ENCODE data around the gene SLC5A10. TPM values are rescaled to one million over a fixed set of nuclear protein-coding genes. Genes with fewer than 3 reads are reported as not detected.

The SLC5A10 gene
- polyA plus RNA-seq, 1 of the 3 experiments (the other 2 are of a cell fraction), result not detected

DNA sequence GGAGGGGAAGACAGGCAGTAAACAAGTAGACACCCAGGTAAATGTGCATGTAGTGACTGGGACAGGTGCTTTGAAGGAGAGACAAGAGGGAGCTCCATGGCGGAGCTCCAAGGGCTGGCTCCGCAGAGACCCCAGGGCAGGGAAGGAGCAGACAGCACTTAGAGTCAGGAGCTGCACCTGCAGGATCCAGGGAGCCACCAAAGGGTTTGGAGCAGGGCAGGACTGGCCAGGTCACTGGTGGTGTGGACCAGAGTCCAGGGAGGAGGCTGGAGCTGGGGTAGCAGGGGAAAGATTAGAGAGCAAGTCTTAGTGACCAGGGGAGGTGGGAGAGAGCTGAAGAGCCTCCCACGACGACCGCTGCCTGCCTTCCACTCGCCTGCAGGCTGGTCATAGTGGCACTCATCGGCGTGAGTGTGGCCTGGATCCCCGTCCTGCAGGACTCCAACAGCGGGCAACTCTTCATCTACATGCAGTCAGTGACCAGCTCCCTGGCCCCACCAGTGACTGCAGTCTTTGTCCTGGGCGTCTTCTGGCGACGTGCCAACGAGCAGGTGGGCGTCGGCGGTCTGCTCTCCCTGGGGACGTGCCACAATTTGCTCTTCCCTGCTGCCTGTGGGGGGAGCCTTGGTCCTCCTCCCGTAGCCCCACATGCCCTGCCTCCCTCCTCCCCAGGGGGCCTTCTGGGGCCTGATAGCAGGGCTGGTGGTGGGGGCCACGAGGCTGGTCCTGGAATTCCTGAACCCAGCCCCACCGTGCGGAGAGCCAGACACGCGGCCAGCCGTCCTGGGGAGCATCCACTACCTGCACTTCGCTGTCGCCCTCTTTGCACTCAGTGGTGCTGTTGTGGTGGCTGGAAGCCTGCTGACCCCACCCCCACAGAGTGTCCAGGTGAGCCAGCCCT, 67.3 kb downstream of the SLC5A10 start:
- Histone ChIP-seq H3F3A (replicated peaks; ENCODE audit: insufficient read depth) (peaks cover 5% of the 10 kb centered on the region), H3K9me2 (no peaks in the 10 kb centered on the region), H3K4me3 (ENCODE audit: low read depth in 2 of 2, low read length in 1 of 2) (no peak overlapping the region), H3K36me3 (replicated peaks in 1 of 2; ENCODE audit: control insufficient read depth in 1 of 2, insufficient read depth in 2 of 2, low read length in 1 of 2) (no peaks in the 10 kb centered on the region), H3K9ac (no peak overlapping the region), H4K20me1 (ENCODE audit: insufficient read depth) (no peaks in the 10 kb centered on the region), H3K27me3 (ENCODE audit: insufficient read depth) (no peaks in the 10 kb centered on the region), H3K9me3 (no peaks in the 10 kb centered on the region), H3K27ac (ENCODE audit: low read depth in 2 of 2, low read length in 1 of 2) (no peak overlapping the region), H2AFZ (ENCODE audit: low read depth) (no peak overlapping the region), H3K4me1 (ENCODE audit: control insufficient read depth in 1 of 2, insufficient read depth in 2 of 2, low read depth in 1 of 2, low read length in 1 of 2) (peaks cover 0 to 14% of the 10 kb centered on the region in 2 experiments; a peak in 1 of 4 replicates), H3K4me2 (no peak overlapping the region), H3K79me2 (ENCODE audit: insufficient read depth) (no peaks in the 10 kb centered on the region)
- POLR2A ChIA-PET, result no interaction called here
- CTCF ChIA-PET, result interaction anchor here (1.4 kb wide), 1 partner anchor 58 kb away, joined by 3 read pairs; no protein-coding TSS in a partner anchor
- TF ChIP-seq ZBTB33 (IDR thresholded peaks at IDR 0.05; ENCODE audit: borderline replicate concordance, low read depth), result no peak
- no peak for TF ChIP-seq FOSL2 (IDR thresholded peaks at IDR 0.05; ENCODE audit: borderline replicate concordance, low read depth)
- no peak for TF ChIP-seq SMC3 (IDR thresholded peaks at IDR 0.05; ENCODE audit: low read depth, low read length)
- TF ChIP-seq SIN3A (IDR thresholded peaks at IDR 0.05; ENCODE audit: borderline replicate concordance, low read depth, low read length), result no peak
- TF ChIP-seq RXRA (IDR thresholded peaks at IDR 0.05; ENCODE audit: borderline replicate concordance, low read depth), result no peak
- TF ChIP-seq EZH2phosphoT487 (IDR thresholded peaks at IDR 0.05; ENCODE audit: borderline replicate concordance, low read depth), result no peak
- no peak for TF ChIP-seq TAF1 (IDR thresholded peaks at IDR 0.05; ENCODE audit: borderline replicate concordance, low read depth, low read length)
- TF ChIP-seq POLR2AphosphoS5 (IDR thresholded peaks at IDR 0.05; ENCODE audit: low read depth, low read length), result no peak
- TF ChIP-seq TEAD4 (IDR thresholded peaks at IDR 0.05; ENCODE audit: borderline replicate concordance, insufficient read depth), result no peak
- TF ChIP-seq FOXM1 (IDR thresholded peaks at IDR 0.05; ENCODE audit: low read depth), result no peak
- TF ChIP-seq RCOR1 (IDR thresholded peaks at IDR 0.05; ENCODE audit: low read length), result no peak
- no peak for TF ChIP-seq FOXJ3 (CRISPR knock-in tag; IDR thresholded peaks at IDR 0.05)
- TF ChIP-seq, protein P1, sequence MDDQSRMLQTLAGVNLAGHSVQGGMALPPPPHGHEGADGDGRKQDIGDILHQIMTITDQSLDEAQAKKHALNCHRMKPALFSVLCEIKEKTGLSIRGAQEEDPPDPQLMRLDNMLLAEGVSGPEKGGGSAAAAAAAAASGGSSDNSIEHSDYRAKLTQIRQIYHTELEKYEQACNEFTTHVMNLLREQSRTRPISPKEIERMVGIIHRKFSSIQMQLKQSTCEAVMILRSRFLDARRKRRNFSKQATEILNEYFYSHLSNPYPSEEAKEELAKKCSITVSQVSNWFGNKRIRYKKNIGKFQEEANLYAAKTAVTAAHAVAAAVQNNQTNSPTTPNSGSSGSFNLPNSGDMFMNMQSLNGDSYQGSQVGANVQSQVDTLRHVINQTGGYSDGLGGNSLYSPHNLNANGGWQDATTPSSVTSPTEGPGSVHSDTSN (IDR thresholded peaks at IDR 0.05), result no peak
- TF ChIP-seq GABPA (IDR thresholded peaks at IDR 0.05; ENCODE audit: low read depth), result no peak
- no peak for TF ChIP-seq GATA2 (CRISPR knock-in tag; IDR thresholded peaks at IDR 0.05)
- no peak for TF ChIP-seq ELF1 (IDR thresholded peaks at IDR 0.05)
- no peak for DNase-seq
- WGBS (ENCODE audit: low lambda C conversion rate), result 87% methylated on average over 12 of the region's 27 CpGs
